ENCODE results near the gene PPFIA2.

DNA sequence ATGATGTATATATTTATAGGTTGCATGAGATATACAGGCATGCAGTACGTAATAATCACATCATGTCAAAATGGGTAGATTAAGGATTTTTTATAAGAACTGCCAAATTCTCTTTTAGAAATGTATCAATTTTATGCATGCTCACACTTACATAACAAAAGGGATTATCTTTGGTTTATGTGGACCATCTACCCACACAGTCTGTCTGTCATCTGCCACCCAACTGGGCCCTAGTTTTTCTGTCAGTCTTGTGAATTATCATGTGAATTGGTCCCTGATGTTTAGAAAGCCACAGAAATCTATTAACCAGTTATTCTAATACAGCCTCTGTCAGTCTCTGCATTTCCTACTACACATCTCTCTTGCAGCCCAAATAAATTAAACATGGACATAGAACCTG, 547.8 kb downstream of the PPFIA2 start:
- TF ChIP-seq, protein P1, sequence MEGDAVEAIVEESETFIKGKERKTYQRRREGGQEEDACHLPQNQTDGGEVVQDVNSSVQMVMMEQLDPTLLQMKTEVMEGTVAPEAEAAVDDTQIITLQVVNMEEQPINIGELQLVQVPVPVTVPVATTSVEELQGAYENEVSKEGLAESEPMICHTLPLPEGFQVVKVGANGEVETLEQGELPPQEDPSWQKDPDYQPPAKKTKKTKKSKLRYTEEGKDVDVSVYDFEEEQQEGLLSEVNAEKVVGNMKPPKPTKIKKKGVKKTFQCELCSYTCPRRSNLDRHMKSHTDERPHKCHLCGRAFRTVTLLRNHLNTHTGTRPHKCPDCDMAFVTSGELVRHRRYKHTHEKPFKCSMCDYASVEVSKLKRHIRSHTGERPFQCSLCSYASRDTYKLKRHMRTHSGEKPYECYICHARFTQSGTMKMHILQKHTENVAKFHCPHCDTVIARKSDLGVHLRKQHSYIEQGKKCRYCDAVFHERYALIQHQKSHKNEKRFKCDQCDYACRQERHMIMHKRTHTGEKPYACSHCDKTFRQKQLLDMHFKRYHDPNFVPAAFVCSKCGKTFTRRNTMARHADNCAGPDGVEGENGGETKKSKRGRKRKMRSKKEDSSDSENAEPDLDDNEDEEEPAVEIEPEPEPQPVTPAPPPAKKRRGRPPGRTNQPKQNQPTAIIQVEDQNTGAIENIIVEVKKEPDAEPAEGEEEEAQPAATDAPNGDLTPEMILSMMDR (IDR thresholded peaks at IDR 0.05), result no peak
- no peak for TF ChIP-seq POLR2A (IDR thresholded peaks at IDR 0.05)
